RWPE2 (cell line): ENCODE results near the gene LPO.

Experiments used
- ATAC-seq: fragments of 200-7000 bp; cut with Tn5 transposase; 3 replicates; pipeline ENCODE4 v1.9.1; 2021; ENCODE audit warnings: low read depth
- DNase-seq: peaks from one replicate; pipeline ENCODE4 v3.0.0-alpha.2; 2020; ENCODE audit warnings: low spot score
- H3K27ac ChIP-seq: fragments of 450-650 bp; 2 replicates; pipeline ENCODE4 v1.5.1; 2017; ENCODE audit warnings: mild to moderate bottlenecking; ENCODE audit not compliant: poor library complexity, severe bottlenecking
- H3K27me3 ChIP-seq: fragments of 250-450 bp; sonication (Bioruptor Pico); 2 replicates; pipeline ENCODE4 v1.5.1; 2021; ENCODE audit warnings: mild to moderate bottlenecking, moderate library complexity; ENCODE audit not compliant: insufficient read depth, poor library complexity, severe bottlenecking
- H3K36me3 ChIP-seq: fragments of 250-450 bp; sonication (Bioruptor Pico); 2 replicates; pipeline ENCODE4 v1.5.1; 2020; ENCODE audit warnings: low read depth, mild to moderate bottlenecking, moderate library complexity
- H3K4me1 ChIP-seq: fragments of 250-450 bp; sonication (Bioruptor Pico); 2 replicates; pipeline ENCODE4 v1.5.1; 2021; ENCODE audit warnings: mild to moderate bottlenecking, moderate library complexity; ENCODE audit not compliant: insufficient read depth, poor library complexity, severe bottlenecking
- H3K4me3 ChIP-seq: fragments of 250-450 bp; sonication (Bioruptor Pico); 2 replicates; pipeline ENCODE4 v1.5.1; 2021; ENCODE audit warnings: mild to moderate bottlenecking, moderate library complexity; ENCODE audit not compliant: severe bottlenecking
- H3K9me3 ChIP-seq: fragments of 250-450 bp; sonication (Bioruptor Pico); 2 replicates; pipeline ENCODE4 v1.5.1; 2021; ENCODE audit warnings: mild to moderate bottlenecking, moderate library complexity; ENCODE audit not compliant: severe bottlenecking
- TF ChIP-seq, protein P1 (sequence below): fragments of 450-650 bp; IDR thresholded peaks from one replicate; pipeline ENCODE4 v1.5.1; 2017; ENCODE audit warnings: mild to moderate bottlenecking, moderate library complexity; ENCODE audit not compliant: poor library complexity, severe bottlenecking

LPO gene

DNA sequence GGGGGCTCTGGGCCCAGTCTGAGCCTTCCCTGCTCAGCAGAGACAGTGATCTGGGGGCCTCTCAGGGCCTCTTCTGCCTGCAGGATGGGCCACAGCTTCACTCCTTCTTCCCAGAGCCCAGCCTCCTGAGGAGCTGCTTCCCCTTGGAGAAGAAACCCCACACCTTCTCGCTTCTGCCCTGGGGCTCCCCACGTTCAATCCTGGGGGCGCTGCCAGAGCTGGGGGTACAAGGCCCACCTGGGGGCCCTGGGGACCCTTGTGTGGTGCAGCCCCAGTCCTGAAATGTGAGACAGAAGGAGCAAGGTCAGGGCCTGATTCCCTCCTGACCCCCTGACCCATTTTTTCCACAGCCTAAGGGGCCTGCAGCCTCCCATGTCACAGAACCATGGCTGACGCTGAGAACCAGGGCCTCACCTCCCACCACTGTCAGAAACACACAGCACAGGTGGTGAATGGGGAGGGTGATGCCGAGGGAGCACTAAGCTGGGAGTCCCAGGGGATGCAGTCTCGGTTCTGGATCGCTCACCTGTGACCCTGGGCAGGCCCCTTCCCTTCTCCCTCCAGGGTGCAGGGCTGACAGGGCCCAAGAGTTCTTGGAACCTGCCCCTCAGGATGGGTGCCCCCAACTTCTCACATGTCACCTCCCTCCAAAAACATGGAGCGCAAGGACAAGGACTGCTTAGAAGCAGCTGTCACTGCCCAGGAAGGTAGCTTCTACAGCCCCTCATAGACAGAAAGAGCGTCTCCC, 64.0 kb downstream of the LPO start:
- no peaks in the 10 kb centered on the region for H3K36me3 ChIP-seq
- ATAC-seq (no peak), DNase-seq (no peak)
- H3K4me1 ChIP-seq, result no peaks in the 10 kb centered on the region
- H3K27ac ChIP-seq, result no peak overlapping the region
- no peak overlapping the region for H3K4me3 ChIP-seq
- TF ChIP-seq, protein P1, sequence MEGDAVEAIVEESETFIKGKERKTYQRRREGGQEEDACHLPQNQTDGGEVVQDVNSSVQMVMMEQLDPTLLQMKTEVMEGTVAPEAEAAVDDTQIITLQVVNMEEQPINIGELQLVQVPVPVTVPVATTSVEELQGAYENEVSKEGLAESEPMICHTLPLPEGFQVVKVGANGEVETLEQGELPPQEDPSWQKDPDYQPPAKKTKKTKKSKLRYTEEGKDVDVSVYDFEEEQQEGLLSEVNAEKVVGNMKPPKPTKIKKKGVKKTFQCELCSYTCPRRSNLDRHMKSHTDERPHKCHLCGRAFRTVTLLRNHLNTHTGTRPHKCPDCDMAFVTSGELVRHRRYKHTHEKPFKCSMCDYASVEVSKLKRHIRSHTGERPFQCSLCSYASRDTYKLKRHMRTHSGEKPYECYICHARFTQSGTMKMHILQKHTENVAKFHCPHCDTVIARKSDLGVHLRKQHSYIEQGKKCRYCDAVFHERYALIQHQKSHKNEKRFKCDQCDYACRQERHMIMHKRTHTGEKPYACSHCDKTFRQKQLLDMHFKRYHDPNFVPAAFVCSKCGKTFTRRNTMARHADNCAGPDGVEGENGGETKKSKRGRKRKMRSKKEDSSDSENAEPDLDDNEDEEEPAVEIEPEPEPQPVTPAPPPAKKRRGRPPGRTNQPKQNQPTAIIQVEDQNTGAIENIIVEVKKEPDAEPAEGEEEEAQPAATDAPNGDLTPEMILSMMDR, result no peak
- H3K27me3 ChIP-seq, result peaks cover 3% of the 10 kb centered on the region
- no peaks in the 10 kb centered on the region for H3K9me3 ChIP-seq

DNA sequence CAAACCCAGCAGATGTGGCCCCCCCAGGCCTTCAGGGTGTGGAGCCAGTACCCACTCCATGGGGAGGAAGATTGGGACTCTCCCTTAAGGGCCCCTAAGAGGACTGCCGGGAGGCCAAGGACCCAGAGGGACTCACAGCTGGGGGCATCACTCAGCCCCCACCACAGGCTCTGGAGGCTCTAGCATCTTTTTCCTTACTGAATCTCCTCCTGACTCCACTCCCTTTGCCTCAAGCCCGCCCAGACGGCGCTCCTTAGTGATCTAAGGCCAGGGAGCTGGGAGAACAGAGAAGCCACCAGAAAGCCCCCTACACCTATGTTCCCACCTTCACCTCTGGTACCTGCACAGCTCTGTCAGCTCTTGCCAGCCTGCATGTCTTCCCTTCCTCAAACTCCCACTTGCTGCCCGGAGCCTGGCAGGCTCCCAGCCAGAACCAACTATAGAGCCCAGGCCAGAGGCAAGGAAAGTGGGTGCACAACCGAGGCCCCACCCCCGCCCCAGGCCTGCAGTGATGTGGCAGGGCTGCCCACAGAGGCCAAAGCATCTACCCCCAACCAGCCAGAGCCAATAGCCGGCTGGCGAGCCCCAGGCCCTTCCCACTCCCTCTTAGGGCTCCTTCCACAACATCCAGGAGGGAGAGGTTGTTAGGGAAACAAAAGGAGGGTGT, 64.7 kb downstream of the LPO start:
- H3K4me3 ChIP-seq, result no peak overlapping the region
- no peaks in the 10 kb centered on the region for H3K4me1 ChIP-seq
- DNase-seq (no peak), ATAC-seq (no peak)
- no peaks in the 10 kb centered on the region for H3K36me3 ChIP-seq
- TF ChIP-seq, protein P1, result no peak
- no peak overlapping the region for H3K27ac ChIP-seq
- no peaks in the 10 kb centered on the region for H3K9me3 ChIP-seq
- H3K27me3 ChIP-seq, result peaks cover 3% of the 10 kb centered on the region

DNA sequence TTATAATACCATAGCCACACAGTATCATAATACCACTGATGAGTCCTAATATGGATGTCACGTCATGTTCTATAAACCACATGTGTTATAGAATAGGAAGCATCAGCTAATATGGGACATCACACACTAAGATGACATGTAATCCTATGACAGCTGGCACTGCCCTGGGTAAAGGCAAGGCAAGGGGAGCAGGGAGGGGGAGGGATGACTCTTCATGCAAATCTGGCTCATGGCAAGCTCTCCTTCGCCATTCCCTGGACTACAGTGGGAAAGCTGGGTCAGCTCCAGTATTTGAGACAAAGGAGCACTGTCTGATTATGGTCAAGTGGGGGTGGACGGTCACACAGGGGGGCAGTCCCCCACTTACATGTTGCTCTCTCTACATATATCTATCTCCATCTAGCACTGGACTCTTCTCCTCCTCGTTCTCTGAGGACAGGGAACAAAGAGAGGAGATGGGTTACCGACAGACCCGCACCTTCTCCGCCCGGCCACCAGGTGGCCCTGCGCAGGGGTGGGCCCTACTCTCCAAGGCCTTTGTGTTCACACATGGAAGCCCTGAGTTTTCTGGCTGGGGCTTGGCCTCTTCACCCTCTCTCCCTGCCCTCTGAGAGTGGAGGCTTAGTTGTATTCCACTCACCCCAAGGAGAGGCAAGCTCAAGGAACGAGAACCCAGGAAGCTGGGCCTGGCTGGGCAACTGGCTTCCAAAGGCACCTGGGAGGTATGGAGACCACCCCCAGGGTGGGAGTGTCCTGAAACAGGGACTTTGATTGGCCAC, 65.8 kb downstream of the LPO start:
- ATAC-seq, result peak; percentile 73
- Histone ChIP-seq H3K36me3 (no peaks in the 10 kb centered on the region), H3K4me1 (no peaks in the 10 kb centered on the region), H3K27ac (no peak overlapping the region), H3K4me3 (no peak overlapping the region), H3K27me3 (peaks cover 1% of the 10 kb centered on the region), H3K9me3 (no peaks in the 10 kb centered on the region)
- DNase-seq, result no peak
- TF ChIP-seq, protein P1, result peak; percentile 73

DNA sequence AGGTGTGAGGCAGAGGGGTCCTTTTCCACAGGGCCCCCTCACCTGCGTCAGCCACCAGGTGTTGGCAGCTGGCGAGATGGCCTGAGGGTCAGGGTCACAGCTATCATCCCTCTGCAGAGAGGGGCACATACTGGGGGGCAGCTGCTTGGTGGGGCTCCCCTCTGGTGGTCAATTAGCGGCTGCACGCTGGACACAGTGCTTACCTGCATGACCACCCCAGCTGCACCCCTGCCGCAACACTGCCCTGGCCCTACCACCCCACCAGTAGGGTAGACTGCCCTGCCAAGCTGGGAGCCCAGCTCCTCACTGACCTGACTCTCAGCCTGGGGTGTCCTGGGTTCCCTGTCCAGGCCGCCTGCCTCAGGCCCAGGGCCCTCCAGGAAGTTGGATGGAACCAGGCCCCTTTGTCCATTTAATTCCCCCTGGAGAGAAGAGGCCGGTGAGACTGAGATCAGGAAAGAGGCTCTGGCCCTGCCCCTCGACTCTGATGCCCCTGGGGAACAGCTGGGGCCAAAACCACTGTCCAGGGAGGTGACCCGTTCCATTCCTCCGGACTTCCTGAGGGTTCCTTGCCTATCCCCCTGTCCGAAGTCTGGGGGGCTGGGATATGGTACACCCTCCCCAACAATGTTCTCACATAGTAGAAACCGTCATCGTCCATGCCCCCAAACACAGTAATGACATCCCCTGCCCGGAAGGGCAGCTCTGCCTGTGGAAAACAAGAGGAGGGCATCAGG, 66.5 kb downstream of the LPO start:
- Histone ChIP-seq H3K27me3 (no peaks in the 10 kb centered on the region), H3K36me3 (no peaks in the 10 kb centered on the region), H3K27ac (no peak overlapping the region), H3K4me1 (no peaks in the 10 kb centered on the region), H3K4me3 (no peak overlapping the region), H3K9me3 (no peaks in the 10 kb centered on the region)
- TF ChIP-seq, protein P1, result no peak
- ATAC-seq (no peak), DNase-seq (peak; percentile 61)
